Left colon (tissue), 2 donors: ENCODE results near the gene VWF. TPM values are rescaled to one million over a fixed set of nuclear protein-coding genes. Genes with fewer than 3 reads are reported as not detected.

ENCODE experiments used
- ATAC-seq: fragments of 200-7000 bp; cut with Tn5 transposase; one replicate; pipeline ENCODE4 v1.9.1; 2020; ENCODE audit warnings: mild to moderate bottlenecking, moderate library complexity
- DNase-seq, 2 donors: peaks; one replicate each; pipeline ENCODE4 v3.0.0-alpha.2; 2020
- intact Hi-C, 2 donors: fragments of 100-400 bp; cut with DNase I in 1 of 2; cut with micrococcal nuclease in 1 of 2; formaldehyde crosslinking; loops; one replicate each; pipeline versions ENCODE4 v1.11.2 to v1.14.0; 2022; cut with DNase I, micrococcal nuclease
- total RNA-seq, 2 donors: library from RNA; stranded (reverse); fragmentation: NEBNext Ultra II Directional; extraction: Animal tissue kit (Norgen Biotek cat#: 25700); gene quantifications; one replicate each; pipeline ENCODE4 v1.2.1, GENCODE V29; 2021
- donor health status: DM: no; HTN: no; CAD: no.
- donor health status: DM: yes; HTN: yes; CAD: no.

VWF gene
- total RNA-seq, 2 donors from 2014 or later: 42.8 to 48.5 TPM

DNA sequence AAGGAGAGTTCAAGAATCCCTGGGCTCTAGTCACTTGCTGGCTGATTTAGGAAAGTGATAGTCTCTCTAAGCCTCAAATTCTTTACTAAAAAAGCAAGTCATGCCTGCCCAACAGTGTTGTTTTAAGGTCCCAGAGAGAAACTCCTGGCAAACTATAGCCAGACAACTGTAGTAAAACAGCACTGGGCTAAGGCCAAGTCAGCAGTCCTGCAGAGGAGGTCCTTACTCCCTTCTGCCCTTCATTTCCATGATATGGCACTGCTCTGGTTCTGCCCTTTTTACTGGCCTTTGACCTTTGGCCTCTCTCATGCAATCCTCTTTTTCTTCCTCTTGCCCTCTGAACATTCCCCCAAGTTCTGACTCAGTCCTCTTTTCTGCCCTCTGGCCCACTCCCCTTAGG, 74.9 kb downstream of the VWF start:
- intact Hi-C loops: no loop called here

GRCh38 chr12:6047249-6048237, 76.9 kb downstream of the VWF start:
- ATAC-seq (no peak), DNase-seq (no peak)
- intact Hi-C loops: no loop called here

More for the DNA sequence above, 74.9 kb downstream of the VWF start:
- ATAC-seq: no peak
- DNase-seq: no peak

DNA sequence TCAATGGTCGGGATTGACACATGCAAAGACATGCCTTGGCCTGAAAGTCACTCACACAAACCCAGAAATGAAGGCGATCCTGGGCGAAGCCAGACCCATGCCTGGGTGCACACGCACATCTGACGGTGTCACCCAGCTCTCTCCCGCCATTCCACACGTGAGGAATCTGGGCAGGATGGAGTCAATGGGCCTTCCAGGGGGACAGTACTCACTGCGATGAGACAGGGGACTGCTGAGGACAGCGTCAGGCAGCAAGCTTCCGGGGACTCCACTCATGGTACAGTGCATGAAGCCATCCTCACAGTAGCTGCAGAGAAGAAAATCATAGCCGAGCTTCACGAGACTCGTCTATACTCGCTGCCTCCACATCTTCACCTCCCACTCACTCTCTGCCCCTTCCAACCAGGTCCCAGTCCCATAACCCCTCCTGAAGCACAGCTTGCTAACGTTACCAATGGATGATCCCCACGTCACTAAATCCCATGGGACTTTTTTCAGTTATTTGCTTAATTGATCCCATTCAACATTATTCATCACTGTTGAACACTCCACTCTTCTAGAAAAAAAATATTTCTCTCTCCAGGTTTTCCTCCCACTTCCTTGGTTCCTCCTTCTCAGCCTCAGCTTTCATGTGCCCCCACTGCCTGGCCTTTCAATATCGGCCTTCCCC, 77.8 kb downstream of the VWF start:
- intact Hi-C loops: no loop called here
- ATAC-seq (no peak), DNase-seq (no peak)

- DNase-seq (no peak), ATAC-seq (no peak)
- intact Hi-C loops: no loop called here
Observed at GRCh38 chr12:6045438-6045837, 79.0 kb downstream of the VWF start.

GRCh38 chr12:6044082-6044481, 80.4 kb downstream of the VWF start:
- DNase-seq (no peak), ATAC-seq (no peak)
- intact Hi-C loops: no loop called here

DNA sequence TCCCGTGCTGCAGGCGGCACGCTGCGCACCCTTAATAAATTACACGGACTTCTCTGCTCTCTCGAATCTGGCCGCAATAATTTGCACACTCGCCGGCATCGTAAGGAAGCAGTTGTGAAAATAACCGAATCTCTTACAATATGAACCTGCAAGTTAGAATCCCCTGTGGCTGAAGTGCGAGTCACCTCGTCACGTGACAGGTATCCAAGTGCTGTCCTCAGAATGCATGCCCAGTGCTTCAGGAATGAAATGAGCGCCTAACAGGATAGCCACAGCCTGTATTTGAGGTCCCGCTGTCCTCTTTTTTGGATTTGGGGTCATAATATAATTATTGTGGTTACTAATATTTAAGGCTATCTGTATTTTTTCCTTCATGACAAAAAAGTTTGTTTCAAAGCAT, 82.0 kb downstream of the VWF start:
- DNase-seq: no peak
- intact Hi-C loops: no loop called here
- no peak for ATAC-seq

GRCh38 chr12:6041891-6042290, 82.6 kb downstream of the VWF start:
- no peak for ATAC-seq
- no peak for DNase-seq
- intact Hi-C loops: no loop called here

DNA sequence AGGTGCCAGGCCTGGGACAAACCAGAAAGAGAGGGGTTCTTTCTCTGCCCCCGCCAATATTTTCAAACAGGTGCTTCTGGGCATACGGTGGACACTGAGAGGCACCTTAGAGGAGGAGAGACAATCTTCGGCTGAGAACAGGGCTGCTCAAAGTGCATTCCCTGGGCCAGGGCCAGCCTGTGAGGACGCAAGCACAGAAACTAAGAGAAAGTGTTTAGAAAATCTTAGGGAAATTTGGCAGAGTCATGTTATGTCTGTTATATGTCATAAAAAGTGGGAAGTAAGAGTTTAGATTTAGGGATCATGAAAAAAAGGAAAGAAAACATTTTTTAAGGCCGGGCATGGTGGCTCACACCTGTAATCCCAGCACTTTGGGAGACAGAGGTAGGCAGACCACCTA, 83.7 kb downstream of the VWF start:
- ATAC-seq (no peak), DNase-seq (no peak)
- intact Hi-C loops: no loop called here

DNA sequence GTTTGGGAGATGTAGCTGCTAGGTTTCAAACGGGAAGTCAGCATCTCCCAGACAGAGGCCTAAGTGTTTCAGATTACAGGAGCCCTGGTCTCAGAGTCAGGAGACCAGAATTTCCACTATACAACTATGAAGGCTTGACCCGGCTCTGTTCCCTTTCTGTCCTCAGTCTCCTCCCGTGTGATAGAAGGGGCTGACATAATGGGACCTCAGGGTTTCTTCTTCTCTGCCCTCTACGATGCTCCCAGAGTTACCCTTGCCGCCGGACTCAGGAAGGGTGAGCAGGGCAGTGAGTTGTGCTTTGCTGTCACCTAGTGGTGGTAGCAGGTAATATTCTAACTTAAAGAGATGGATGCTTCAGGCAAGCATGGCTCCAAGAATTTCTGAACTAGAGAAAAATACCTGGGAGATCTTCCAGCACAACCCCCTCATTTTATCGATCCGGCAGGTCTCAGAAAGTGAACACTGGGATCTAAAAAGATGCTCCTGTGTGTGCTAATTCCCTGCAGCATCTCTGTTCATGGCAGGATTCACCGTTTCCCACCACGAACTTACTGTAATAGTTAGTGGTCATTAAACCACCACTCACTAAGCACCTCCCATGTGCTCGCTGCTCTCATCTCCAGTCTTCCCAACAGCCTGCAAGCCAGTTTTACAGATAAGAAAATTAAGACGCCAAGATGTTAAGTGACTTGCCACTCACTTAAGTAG, 84.4 kb downstream of the VWF start:
- DNase-seq (peak; percentile 32 to 46), ATAC-seq (peak; percentile 81)
- intact Hi-C loops: loop anchor here (5.0 to 10.0 kb wide), 2 partner anchors 53 to 55 kb away; no protein-coding TSS in a partner anchor

GRCh38 chr12:6038160-6038559, 86.3 kb downstream of the VWF start:
- peak; percentile 46 to 58 for DNase-seq
- intact Hi-C loops: loop anchor here (5.0 to 10.0 kb wide), 2 partner anchors 51 to 53 kb away; no protein-coding TSS in a partner anchor
- ATAC-seq: peak; percentile 93

DNA sequence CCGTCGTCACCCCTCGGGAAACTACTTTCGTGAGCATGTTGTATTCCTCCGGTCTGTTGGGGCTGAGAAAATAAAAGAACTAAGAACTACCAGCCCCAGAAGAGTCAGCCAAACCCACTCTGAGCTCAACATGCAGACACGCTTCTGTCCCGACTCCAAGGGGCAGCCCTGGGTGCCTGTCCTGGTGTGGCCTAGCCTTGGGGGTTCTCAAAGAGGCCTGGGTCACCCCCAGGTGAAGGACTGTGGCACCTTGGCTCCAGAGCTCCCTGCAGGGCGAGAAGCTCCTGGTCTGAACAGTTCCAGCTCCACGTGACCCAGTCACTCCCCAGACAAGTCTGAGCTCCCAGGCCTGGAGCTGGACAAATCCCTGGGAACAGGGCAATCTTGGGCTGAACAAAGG, 87.0 kb downstream of the VWF start:
- DNase-seq (no peak), ATAC-seq (no peak)
- intact Hi-C loops: loop anchor here (5.0 to 10.0 kb wide), 2 partner anchors 50 to 53 kb away; no protein-coding TSS in a partner anchor

DNA sequence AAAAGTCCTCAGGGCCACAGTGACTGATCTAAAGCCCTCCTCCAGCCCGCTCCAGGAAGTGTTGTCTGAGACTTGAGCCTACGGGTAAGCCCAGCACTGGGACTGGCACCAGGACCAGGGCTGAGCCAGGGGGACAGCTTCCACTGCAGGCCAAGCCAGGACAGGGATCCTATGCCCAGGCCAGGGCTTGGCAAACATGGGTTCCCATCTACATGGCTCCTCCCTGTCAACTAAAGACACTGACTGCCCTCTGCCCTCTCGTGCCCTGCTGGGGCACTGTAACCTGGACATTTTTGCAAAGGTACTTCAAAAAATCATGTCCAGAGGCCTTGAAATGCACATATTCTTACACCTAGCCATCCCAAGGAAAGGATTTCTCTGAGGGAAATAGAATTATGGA, 88.0 kb downstream of the VWF start:
- ATAC-seq (no peak), DNase-seq (no peak)
- intact Hi-C loops: loop anchor here (5.0 to 10.0 kb wide), 2 partner anchors 49 to 52 kb away; no protein-coding TSS in a partner anchor

GRCh38 chr12:6034596-6034995, 89.9 kb downstream of the VWF start:
- intact Hi-C loops: loop anchor here in 1 of 2 donors (10.0 kb wide), 1 partner anchor 50 kb away; no protein-coding TSS in a partner anchor
- ATAC-seq: no peak

GRCh38 chr12:6033546-6033945, 90.9 kb downstream of the VWF start:
- no peak for DNase-seq
- intact Hi-C loops: loop anchor here in 1 of 2 donors (10.0 kb wide), 1 partner anchor 49 kb away; no protein-coding TSS in a partner anchor
- no peak for ATAC-seq

More at GRCh38 chr12:6034596-6034995, 89.9 kb downstream of the VWF start:
- DNase-seq: no peak

GRCh38 chr12:6032726-6033125, 91.7 kb downstream of the VWF start:
- ATAC-seq (no peak), DNase-seq (no peak)

GRCh38 chr12:6031001-6031400, 93.5 kb downstream of the VWF start:
- DNase-seq: no peak
- no peak for ATAC-seq

More at GRCh38 chr12:6032726-6033125, 91.7 kb downstream of the VWF start:
- intact Hi-C loops: loop anchor here in 1 of 2 donors (10.0 kb wide), 1 partner anchor 48 kb away; no protein-coding TSS in a partner anchor

DNA sequence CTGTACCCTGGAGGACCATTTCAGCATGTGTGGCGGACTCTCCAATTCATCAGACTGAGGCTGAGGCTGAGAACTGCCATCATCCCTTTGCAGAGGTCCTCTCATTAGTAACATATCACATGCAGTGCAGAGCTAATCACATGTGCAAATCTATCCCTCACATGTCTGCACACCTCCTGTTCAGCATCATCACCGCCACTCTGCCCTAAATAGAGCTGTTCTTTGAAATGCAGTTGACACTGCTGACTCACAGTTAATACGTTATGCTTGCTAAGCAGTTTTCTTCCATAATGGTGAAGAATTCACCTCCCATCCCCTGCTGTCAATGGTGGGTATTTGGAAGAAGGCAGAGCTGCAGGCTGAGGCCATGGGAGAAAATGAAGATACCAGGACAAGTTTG, 94.4 kb downstream of the VWF start:
- intact Hi-C loops: loop anchor here in 1 of 2 donors (10.0 kb wide), 1 partner anchor 45 kb away; no protein-coding TSS in a partner anchor
- DNase-seq (no peak), ATAC-seq (no peak)

More at GRCh38 chr12:6031001-6031400, 93.5 kb downstream of the VWF start:
- intact Hi-C loops: loop anchor here in 1 of 2 donors (10.0 kb wide), 1 partner anchor 46 kb away; no protein-coding TSS in a partner anchor

- intact Hi-C loops: no loop called here
- DNase-seq: no peak
- ATAC-seq: no peak
Observed at GRCh38 chr12:6029401-6029800, 95.1 kb downstream of the VWF start.

- DNase-seq: no peak
- intact Hi-C loops: no loop called here
- ATAC-seq: no peak
Observed at GRCh38 chr12:6026998-6027397, 97.5 kb downstream of the VWF start.
